K562 (cell line): ENCODE measurements around the gene EHBP1.

Experiments
- ARNT ChIP-seq, 2 experiments: fragments of 450-650 bp; IDR thresholded peaks; 2 replicates each; pipeline ENCODE4 v1.6.1; 2016; ENCODE audit warnings: mild to moderate bottlenecking in 1 of 2
- ATF7 ChIP-seq: fragments of 450-650 bp; IDR thresholded peaks from 2 replicates; pipeline ENCODE4 v1.7.1; 2014; ENCODE audit warnings: mild to moderate bottlenecking, moderate library complexity
- CAMTA2 ChIP-seq: fragments of 250-450 bp; sonication (Bioruptor Pico); conservative IDR thresholded peaks from 2 replicates; pipeline ENCODE4 v1.5.1; 2022
- CTCF ChIP-seq, 3 experiments: IDR thresholded peaks in 2 of 3; conservative IDR thresholded peaks in 1 of 3; 2 replicates each; pipeline ENCODE4 v1.5.1; 2011 to 2012; ENCODE audit warnings: low read length in 3 of 3, mild to moderate bottlenecking in 3 of 3, control low read depth in 2 of 3, improper control_type of control experiment in 1 of 3, inconsistent platforms in 1 of 3, low read depth in 1 of 3, mixed read lengths in 1 of 3, moderate library complexity in 1 of 3; ENCODE audit not compliant: insufficient read depth in 2 of 3
- E2F5 ChIP-seq: sonication (generic); formaldehyde crosslinking; IDR thresholded peaks from 2 replicates; pipeline ENCODE4 v1.8.0; 2022; ENCODE audit warnings: mild to moderate bottlenecking, missing genetic modification reagents
- HMG20A ChIP-seq: fragments of 450-650 bp; formaldehyde crosslinking; conservative IDR thresholded peaks from 2 replicates; pipeline ENCODE4 v1.4.0; 2020; ENCODE audit warnings: mild to moderate bottlenecking, mixed read lengths
- HNRNPL ChIP-seq: fragments of 200-400 bp; formaldehyde crosslinking; IDR thresholded peaks from 2 replicates; pipeline ENCODE4 v1.6.1; 2017; ENCODE audit warnings: low read depth, mild to moderate bottlenecking, low read length
- NFIC ChIP-seq: fragments of 450-650 bp; IDR thresholded peaks from 2 replicates; pipeline ENCODE4 v1.6.1; 2017; ENCODE audit warnings: mild to moderate bottlenecking, inconsistent platforms
- NKRF ChIP-seq: fragments of 450-650 bp; IDR thresholded peaks from 2 replicates; pipeline ENCODE4 v1.6.1; 2016; ENCODE audit warnings: borderline replicate concordance
- NR2C2 ChIP-seq, 2 experiments: fragments of 200-800 bp in 1 of 2; sonication (Bioruptor generic) in 1 of 2; sonication (generic) in 1 of 2; formaldehyde crosslinking in 1 of 2; IDR thresholded peaks; 2 replicates each; pipeline versions ENCODE4 v1.6.1 to v1.8.0; 2016 to 2022; ENCODE audit warnings: mild to moderate bottlenecking in 1 of 2, missing compliant biosample characterization in 1 of 2, missing genetic modification characterization in 1 of 2, missing genetic modification reagents in 1 of 2
- TRIM28 ChIP-seq: fragments of 450-650 bp; IDR thresholded peaks from 2 replicates; pipeline ENCODE4 v1.6.1; 2017
- ZBTB49 ChIP-seq: sonication (generic); formaldehyde crosslinking; IDR thresholded peaks from 2 replicates; pipeline ENCODE4 v1.8.0; 2022; ENCODE audit warnings: missing genetic modification reagents, mild to moderate bottlenecking, borderline replicate concordance
- ZBTB8A ChIP-seq: fragments of 450-650 bp; IDR thresholded peaks from 2 replicates; pipeline ENCODE4 v1.6.1; 2018; ENCODE audit warnings: mild to moderate bottlenecking, moderate library complexity; ENCODE audit not compliant: partially characterized antibody
- ZNF217 ChIP-seq: sonication (generic); formaldehyde crosslinking; IDR thresholded peaks from 2 replicates; pipeline ENCODE4 v1.8.0; 2022; ENCODE audit warnings: mild to moderate bottlenecking, missing genetic modification reagents

- TF ChIP-seq ATF7 (no peak), HNRNPL (no peak), ZBTB49 (CRISPR knock-in tag) (no peak), NKRF (no peak), ZNF217 (CRISPR knock-in tag) (no peak), CAMTA2 (CRISPR knock-in tag) (no peak), NFIC (no peak), CTCF (IDR thresholded peaks at IDR 0.05 in 2 of 3, conservative IDR thresholded peaks at IDR 0.05 in 1 of 3; ENCODE audit: insufficient read depth in 2 of 3, low read depth in 1 of 3, low read length in 3 of 3) (no peak), ARNT (IDR thresholded peaks at IDR 0.05) (no peak), TRIM28 (no peak), ZBTB8A (no peak), HMG20A (no peak), NR2C2 (CRISPR knock-in tag; IDR thresholded peaks at IDR 0.05) (no peak), NR2C2 (tag; IDR thresholded peaks at IDR 0.05) (no peak), E2F5 (CRISPR knock-in tag) (no peak)
Observed at GRCh38 chr2:62685256-62685655, 20.3 kb upstream of the EHBP1 start.
